PC-3 (cell line): ENCODE data around the gene P2RX1. TPM values are rescaled to one million over a fixed set of nuclear protein-coding genes. Genes with fewer than 3 reads are reported as not detected.

Experiments used
- ATAC-seq: fragments of 200-7000 bp; cut with Tn5 transposase; 2 replicates; pipeline ENCODE4 v1.9.1; 2020; ENCODE audit warnings: mild to moderate bottlenecking, moderate library complexity
- BruUV-seq: library from RNA; stranded (reverse); fragments of 400-500 nt; replicated peaks from 2 replicates; lab custom pipeline; 2021; lab: Mats Ljungman, UMichigan
- CTCF ChIA-PET: fragments of 300-600 bp; sonication (Branson Sonifier 250); formaldehyde crosslinking; loops from one replicate; lab custom pipeline; 2022; ENCODE audit warnings: antibody characterized with exemption; lab: Charles Lee
- POLR2A ChIA-PET: fragments of 300-600 bp; sonication (Branson Sonifier 250); formaldehyde crosslinking; loops from one replicate; lab custom pipeline; 2022; ENCODE audit warnings: antibody characterized with exemption; ENCODE audit not compliant: unreplicated experiment; lab: Charles Lee
- DNase-seq: peaks from one replicate; pipeline ENCODE4 v3.0.0-alpha.2; 2015
- H2AFZ ChIP-seq: fragments of 300-600 bp; sonication (generic); 2 replicates; pipeline ENCODE4 v1.6.0; 2016; ENCODE audit warnings: antibody characterized with exemption, low read length
- H3F3A ChIP-seq: fragments of 300-600 bp; sonication (generic); one replicate; pipeline ENCODE4 v1.6.0; 2017; ENCODE audit warnings: antibody characterized with exemption, low read length, control low read depth, mild to moderate bottlenecking; ENCODE audit not compliant: unreplicated experiment
- H3K27ac ChIP-seq: fragments of 300-600 bp; sonication (generic); 2 replicates; pipeline ENCODE4 v1.5.1; 2016; ENCODE audit warnings: mild to moderate bottlenecking, low read length
- H3K27me3 ChIP-seq: fragments of 300-600 bp; sonication (generic); 2 replicates; pipeline ENCODE4 v1.6.1; 2016; ENCODE audit warnings: low read length, mixed read lengths
- H3K36me3 ChIP-seq: fragments of 300-600 bp; sonication (generic); 2 replicates; pipeline ENCODE4 v1.6.1; 2016; ENCODE audit warnings: low read depth, mixed run types, low read length, mixed read lengths
- H3K4me1 ChIP-seq: fragments of 300-600 bp; sonication (generic); 2 replicates; pipeline ENCODE4 v1.5.1; 2016; ENCODE audit warnings: low read length; ENCODE audit not compliant: insufficient read depth
- H3K4me2 ChIP-seq: fragments of 300-600 bp; sonication (generic); 2 replicates; pipeline ENCODE4 v1.6.0; 2016; ENCODE audit warnings: low read length
- H3K4me3 ChIP-seq: fragments of 300-600 bp; sonication (generic); 2 replicates; pipeline ENCODE4 v1.5.1; 2016; ENCODE audit warnings: mild to moderate bottlenecking, low read length, mixed read lengths
- H3K79me2 ChIP-seq: fragments of 300-600 bp; sonication (generic); 2 replicates; pipeline ENCODE4 v1.6.1; 2017; ENCODE audit warnings: low read length, mixed read lengths
- H3K9ac ChIP-seq: fragments of 300-600 bp; sonication (generic); 2 replicates; pipeline ENCODE4 v1.6.0; 2016; ENCODE audit warnings: mild to moderate bottlenecking, low read length
- H3K9me2 ChIP-seq: fragments of 300-600 bp; sonication (generic); replicated peaks from 2 replicates; pipeline ENCODE4 v1.6.1; 2016; ENCODE audit warnings: mixed run types, low read length, mixed read lengths
- H3K9me3 ChIP-seq: fragments of 300-600 bp; sonication (generic); 2 replicates; pipeline ENCODE4 v1.6.1; 2016; ENCODE audit warnings: low read length, mixed read lengths
- H4K20me1 ChIP-seq: fragments of 300-600 bp; sonication (generic); 2 replicates; pipeline ENCODE4 v1.6.1; 2016; ENCODE audit warnings: low read length, mixed read lengths
- EZH2 ChIP-seq: fragments of 300-600 bp; sonication (generic); IDR thresholded peaks from one replicate; pipeline ENCODE4 v1.6.1; 2017; ENCODE audit warnings: antibody characterized with exemption, mild to moderate bottlenecking, low read length; ENCODE audit not compliant: unreplicated experiment
- EZH2phosphoT487 ChIP-seq: fragments of 300-600 bp; sonication (generic); IDR thresholded peaks from 2 replicates; pipeline ENCODE4 v1.6.1; 2018; ENCODE audit warnings: mild to moderate bottlenecking, antibody characterized with exemption, low read length, borderline replicate concordance
- intact Hi-C: fragments of 100-400 bp; cut with micrococcal nuclease; formaldehyde crosslinking; loops from 2 replicates; pipeline ENCODE4 v1.9.0; 2023
- total RNA-seq: library from RNA; depleted of rRNA; stranded (reverse); fragments of >200 nt; gene quantifications from 2 replicates; pipeline ENCODE4 v1.2.3, GENCODE V29; 2014
- TF ChIP-seq, protein P1 (sequence below): fragments of 300-600 bp; sonication (generic); conservative IDR thresholded peaks from 2 replicates; pipeline ENCODE4 v1.5.1; 2017; ENCODE audit warnings: antibody characterized with exemption, low read depth, mild to moderate bottlenecking, low read length

The P2RX1 gene
- total RNA-seq, 1 experiment from 2014 or later, result not detected

DNA sequence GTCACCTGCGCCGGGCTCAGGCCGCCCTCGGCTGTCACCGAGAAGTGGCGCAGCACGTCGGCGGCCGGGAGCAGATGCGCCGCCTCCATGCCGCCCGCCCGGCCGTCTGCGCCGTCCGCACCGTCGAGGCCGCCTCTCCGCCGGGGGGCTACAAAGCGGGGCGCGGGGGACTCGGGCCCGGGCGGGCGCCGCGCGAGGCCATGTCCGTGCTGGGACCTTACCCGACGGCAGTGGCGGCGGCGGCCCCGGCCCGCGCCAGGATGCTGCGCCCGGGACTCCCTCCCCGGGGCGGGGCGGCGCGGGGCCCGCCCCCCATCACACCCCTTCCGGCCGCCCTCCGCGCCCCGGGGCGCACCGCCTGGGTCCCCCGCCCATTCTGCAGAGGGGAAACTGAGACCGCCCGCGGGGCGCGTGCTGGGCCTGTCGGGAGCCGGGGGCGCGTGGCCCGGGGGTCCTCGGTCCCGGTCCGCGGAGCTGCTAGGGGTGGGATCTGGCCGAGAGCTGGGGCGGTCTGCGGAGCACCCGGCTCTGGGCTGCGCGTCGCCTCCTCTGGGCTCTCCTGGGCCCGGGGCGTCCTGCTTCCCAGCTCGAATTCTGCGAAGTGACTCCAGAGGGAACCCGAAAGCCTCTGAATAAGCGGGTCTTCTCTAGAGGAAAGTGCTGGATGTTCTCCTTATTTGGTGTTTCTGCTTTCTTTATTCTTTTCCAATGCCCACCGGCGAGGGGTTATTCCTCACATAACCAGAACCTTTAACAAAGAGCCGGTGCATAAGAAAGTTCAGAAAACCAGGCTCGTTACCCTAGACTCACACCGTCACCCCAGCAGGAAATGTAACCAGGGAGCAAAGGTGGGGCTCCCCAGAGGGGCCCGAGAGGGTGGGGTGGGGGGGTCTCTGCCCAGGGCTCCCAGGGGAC lies 48.2 kb upstream of the P2RX1 start, which contains the start of gene ATP2A3:
TSS of gene ATP2A3 (minus strand) at position 235 of the 915 bp plus-strand sequence. CDS start at position 89, 146 bp downstream.
- H3K27ac ChIP-seq, result no peak within 1 kb of the TSS
- TF ChIP-seq EZH2 (no peak), EZH2phosphoT487 (no peak)
- TF ChIP-seq, protein P1, sequence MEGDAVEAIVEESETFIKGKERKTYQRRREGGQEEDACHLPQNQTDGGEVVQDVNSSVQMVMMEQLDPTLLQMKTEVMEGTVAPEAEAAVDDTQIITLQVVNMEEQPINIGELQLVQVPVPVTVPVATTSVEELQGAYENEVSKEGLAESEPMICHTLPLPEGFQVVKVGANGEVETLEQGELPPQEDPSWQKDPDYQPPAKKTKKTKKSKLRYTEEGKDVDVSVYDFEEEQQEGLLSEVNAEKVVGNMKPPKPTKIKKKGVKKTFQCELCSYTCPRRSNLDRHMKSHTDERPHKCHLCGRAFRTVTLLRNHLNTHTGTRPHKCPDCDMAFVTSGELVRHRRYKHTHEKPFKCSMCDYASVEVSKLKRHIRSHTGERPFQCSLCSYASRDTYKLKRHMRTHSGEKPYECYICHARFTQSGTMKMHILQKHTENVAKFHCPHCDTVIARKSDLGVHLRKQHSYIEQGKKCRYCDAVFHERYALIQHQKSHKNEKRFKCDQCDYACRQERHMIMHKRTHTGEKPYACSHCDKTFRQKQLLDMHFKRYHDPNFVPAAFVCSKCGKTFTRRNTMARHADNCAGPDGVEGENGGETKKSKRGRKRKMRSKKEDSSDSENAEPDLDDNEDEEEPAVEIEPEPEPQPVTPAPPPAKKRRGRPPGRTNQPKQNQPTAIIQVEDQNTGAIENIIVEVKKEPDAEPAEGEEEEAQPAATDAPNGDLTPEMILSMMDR, result no peak
- peak within 1 kb of the TSS; percentile 69 for H3K4me3 ChIP-seq
- intact Hi-C loops, result no loop called here
- CTCF ChIA-PET, result no interaction called here
- no peaks in the 10 kb centered on the region for H3K9me3 ChIP-seq
- POLR2A ChIA-PET, result interaction anchor here (0.6 kb wide), 1 partner anchor 1074 kb away, joined by 3 read pairs; no protein-coding TSS in a partner anchor
- no peaks in the 10 kb centered on the region for H3F3A ChIP-seq
- peak within 1 kb of the TSS; percentile 77 for H3K4me2 ChIP-seq
- no TSS peak for BruUV-seq
- DNase-seq (no peak), ATAC-seq (peak; percentile 48)
- peak within 1 kb of the TSS; percentile 84 for H2AFZ ChIP-seq
- H3K4me1 ChIP-seq, result peaks cover 16% of the 10 kb centered on the region
- no peak within 1 kb of the TSS for H3K9ac ChIP-seq
- no peaks in the 10 kb centered on the region for H3K9me2 ChIP-seq
- no peaks in the 10 kb centered on the region for H3K79me2 ChIP-seq
- no peaks in the 10 kb centered on the region for H4K20me1 ChIP-seq
- H3K27me3 ChIP-seq, result no peaks in the 10 kb centered on the region
- no peaks in the 10 kb centered on the region for H3K36me3 ChIP-seq

DNA sequence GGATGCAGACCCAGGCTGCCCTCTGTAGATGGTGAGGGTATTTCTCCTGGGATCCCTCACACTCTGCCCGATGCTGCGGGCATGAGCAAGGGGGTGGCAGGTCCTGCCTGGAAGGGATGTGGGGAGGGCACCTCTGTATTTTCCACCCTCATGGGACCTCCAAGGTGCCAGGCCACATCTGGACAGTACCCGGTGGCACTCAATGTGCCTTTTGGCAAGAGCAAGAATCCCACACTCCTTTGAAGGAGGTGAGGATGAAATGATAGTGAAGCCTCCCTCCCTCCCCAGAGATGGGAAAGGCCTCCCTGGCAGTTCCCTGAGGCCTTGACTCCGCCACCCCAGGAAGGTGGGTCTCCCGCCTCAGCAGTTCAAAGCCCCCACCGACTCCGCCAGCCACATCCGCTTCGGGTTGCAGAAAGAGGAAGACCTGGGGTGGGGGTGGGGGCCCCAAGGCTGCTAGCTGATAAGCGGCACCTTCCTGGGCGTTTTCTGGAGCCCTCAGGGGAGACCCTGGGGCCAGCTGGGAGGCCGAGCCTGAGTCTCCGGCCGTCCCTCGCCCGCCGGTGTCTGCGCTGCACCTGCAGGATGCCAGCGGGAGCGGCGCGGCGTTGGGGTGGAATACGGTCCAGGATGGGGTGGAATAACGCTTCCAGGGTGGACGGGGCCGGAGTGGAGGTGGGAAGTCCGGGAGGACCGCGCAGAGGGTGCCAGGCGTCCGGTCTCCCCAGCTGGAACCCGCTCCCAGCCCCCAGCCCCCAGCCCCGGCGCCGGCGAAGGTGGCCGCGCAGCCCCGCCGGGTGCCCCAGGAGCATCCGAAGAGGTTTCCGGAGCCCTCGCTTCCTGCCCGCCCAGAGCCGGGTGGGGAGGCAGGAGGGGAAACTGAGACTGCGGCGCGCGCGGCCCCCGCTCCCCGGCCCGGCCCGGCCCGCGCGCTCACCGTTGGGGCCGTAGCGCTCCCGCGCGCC lies 47.3 kb upstream of the P2RX1 start:
- no peak for ATAC-seq
- no peak overlapping the region for H3K4me2 ChIP-seq
- no peaks in the 10 kb centered on the region for H3K79me2 ChIP-seq

More for the DNA sequence above, 47.3 kb upstream of the P2RX1 start:
- H4K20me1 ChIP-seq, result no peaks in the 10 kb centered on the region
- H2AFZ ChIP-seq, result no peak overlapping the region
- no TSS peak for BruUV-seq
- H3K4me1 ChIP-seq, result peaks cover 21% of the 10 kb centered on the region
- H3K4me3 ChIP-seq, result no peak overlapping the region
- ChIA-PET CTCF (no interaction called here), POLR2A (no interaction called here)
- H3K9ac ChIP-seq, result no peak overlapping the region
- intact Hi-C loops, result no loop called here
- no peak overlapping the region for H3K27ac ChIP-seq
- TF ChIP-seq EZH2phosphoT487 (no peak), EZH2 (no peak)
- TF ChIP-seq, protein P1, result no peak
- no peaks in the 10 kb centered on the region for H3F3A ChIP-seq
- H3K36me3 ChIP-seq, result no peaks in the 10 kb centered on the region
- no peak for DNase-seq
- H3K9me3 ChIP-seq, result no peaks in the 10 kb centered on the region
- no peaks in the 10 kb centered on the region for H3K27me3 ChIP-seq
- no peaks in the 10 kb centered on the region for H3K9me2 ChIP-seq
